ENCODE data around the gene BANP. TPM values are rescaled to one million over a fixed set of nuclear protein-coding genes. Genes with fewer than 3 reads are reported as not detected.

BANP gene
- polyA plus RNA-seq, 1 of the 3 experiments (the other 2 are of a cell fraction): 16.8 TPM

DNA sequence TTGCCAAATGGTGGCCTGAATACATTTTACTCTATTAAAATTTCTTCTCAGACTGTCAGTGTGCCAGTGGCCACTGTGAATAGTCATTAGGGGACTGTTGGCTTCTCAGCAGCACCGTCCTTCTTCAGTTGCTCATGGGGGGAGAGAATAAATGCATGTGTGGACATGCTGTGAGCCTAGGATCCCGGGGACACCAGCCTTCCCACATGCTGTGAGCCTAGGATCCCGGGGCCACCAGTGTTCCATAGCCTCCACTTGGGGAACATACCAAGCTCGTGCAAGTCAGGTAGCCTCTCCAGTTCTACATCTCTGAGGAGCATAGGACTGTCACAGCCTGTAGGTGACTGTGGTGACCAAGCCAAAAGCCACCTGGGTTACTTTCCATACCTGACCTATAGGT, 51.5 kb downstream of the BANP start:
- H2AFZ ChIP-seq (ENCODE audit: low read depth): no peak overlapping the region
- WGBS (ENCODE audit: low lambda C conversion rate): 88% methylated on average over 4 of the region's 4 CpGs
- CTCF ChIA-PET: interaction anchor here (0.7 kb wide), 1 partner anchor 224 kb away, joined by 3 read pairs; no protein-coding TSS in a partner anchor
- peaks cover 0 to 16% of the 10 kb centered on the region in 2 experiments for H3K36me3 ChIP-seq (replicated peaks in 1 of 2; ENCODE audit: control insufficient read depth in 1 of 2, insufficient read depth in 2 of 2, low read length in 1 of 2)
- peaks cover 0 to 13% of the 10 kb centered on the region in 2 experiments; a peak in 1 of 4 replicates for H3K4me1 ChIP-seq (ENCODE audit: control insufficient read depth in 1 of 2, insufficient read depth in 2 of 2, low read depth in 1 of 2, low read length in 1 of 2)
- H3K9ac ChIP-seq: no peak overlapping the region
- H3K4me3 ChIP-seq (ENCODE audit: low read depth in 2 of 2, low read length in 1 of 2): no peak overlapping the region
- POLR2A ChIA-PET: no interaction called here
- DNase-seq: no peak
- no peaks in the 10 kb centered on the region for H4K20me1 ChIP-seq (ENCODE audit: insufficient read depth)
- no peaks in the 10 kb centered on the region for H3F3A ChIP-seq (replicated peaks; ENCODE audit: insufficient read depth)
- TF ChIP-seq, protein P1, sequence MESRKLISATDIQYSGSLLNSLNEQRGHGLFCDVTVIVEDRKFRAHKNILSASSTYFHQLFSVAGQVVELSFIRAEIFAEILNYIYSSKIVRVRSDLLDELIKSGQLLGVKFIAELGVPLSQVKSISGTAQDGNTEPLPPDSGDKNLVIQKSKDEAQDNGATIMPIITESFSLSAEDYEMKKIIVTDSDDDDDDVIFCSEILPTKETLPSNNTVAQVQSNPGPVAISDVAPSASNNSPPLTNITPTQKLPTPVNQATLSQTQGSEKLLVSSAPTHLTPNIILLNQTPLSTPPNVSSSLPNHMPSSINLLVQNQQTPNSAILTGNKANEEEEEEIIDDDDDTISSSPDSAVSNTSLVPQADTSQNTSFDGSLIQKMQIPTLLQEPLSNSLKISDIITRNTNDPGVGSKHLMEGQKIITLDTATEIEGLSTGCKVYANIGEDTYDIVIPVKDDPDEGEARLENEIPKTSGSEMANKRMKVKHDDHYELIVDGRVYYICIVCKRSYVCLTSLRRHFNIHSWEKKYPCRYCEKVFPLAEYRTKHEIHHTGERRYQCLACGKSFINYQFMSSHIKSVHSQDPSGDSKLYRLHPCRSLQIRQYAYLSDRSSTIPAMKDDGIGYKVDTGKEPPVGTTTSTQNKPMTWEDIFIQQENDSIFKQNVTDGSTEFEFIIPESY (IDR thresholded peaks at IDR 0.05; ENCODE audit: borderline replicate concordance, low read depth): no peak
- no peak for TF ChIP-seq NFIC (IDR thresholded peaks at IDR 0.05; ENCODE audit: borderline replicate concordance)
- TF ChIP-seq SIN3A (IDR thresholded peaks at IDR 0.05; ENCODE audit: borderline replicate concordance, low read depth, low read length): no peak
- TF ChIP-seq, protein P2, sequence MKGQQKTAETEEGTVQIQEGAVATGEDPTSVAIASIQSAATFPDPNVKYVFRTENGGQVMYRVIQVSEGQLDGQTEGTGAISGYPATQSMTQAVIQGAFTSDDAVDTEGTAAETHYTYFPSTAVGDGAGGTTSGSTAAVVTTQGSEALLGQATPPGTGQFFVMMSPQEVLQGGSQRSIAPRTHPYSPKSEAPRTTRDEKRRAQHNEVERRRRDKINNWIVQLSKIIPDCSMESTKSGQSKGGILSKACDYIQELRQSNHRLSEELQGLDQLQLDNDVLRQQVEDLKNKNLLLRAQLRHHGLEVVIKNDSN (IDR thresholded peaks at IDR 0.05; ENCODE audit: borderline replicate concordance, low read depth): no peak
- TF ChIP-seq, protein P3, sequence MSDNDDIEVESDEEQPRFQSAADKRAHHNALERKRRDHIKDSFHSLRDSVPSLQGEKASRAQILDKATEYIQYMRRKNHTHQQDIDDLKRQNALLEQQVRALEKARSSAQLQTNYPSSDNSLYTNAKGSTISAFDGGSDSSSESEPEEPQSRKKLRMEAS (IDR thresholded peaks at IDR 0.05; ENCODE audit: low read depth): no peak
- no peak for TF ChIP-seq JUND (IDR thresholded peaks at IDR 0.05)
- TF ChIP-seq, protein P4, sequence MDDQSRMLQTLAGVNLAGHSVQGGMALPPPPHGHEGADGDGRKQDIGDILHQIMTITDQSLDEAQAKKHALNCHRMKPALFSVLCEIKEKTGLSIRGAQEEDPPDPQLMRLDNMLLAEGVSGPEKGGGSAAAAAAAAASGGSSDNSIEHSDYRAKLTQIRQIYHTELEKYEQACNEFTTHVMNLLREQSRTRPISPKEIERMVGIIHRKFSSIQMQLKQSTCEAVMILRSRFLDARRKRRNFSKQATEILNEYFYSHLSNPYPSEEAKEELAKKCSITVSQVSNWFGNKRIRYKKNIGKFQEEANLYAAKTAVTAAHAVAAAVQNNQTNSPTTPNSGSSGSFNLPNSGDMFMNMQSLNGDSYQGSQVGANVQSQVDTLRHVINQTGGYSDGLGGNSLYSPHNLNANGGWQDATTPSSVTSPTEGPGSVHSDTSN (IDR thresholded peaks at IDR 0.05): no peak
- no peak for TF ChIP-seq SMC3 (IDR thresholded peaks at IDR 0.05; ENCODE audit: low read depth, low read length)
- TF ChIP-seq EP300 (IDR thresholded peaks at IDR 0.05; ENCODE audit: borderline replicate concordance in 1 of 2, low read depth in 1 of 2, low read length in 1 of 2): no peak
- no peak for TF ChIP-seq MEF2A (IDR thresholded peaks at IDR 0.05; ENCODE audit: borderline replicate concordance, low read depth)
- TF ChIP-seq TAF1 (IDR thresholded peaks at IDR 0.05; ENCODE audit: borderline replicate concordance, low read depth, low read length): no peak
- TF ChIP-seq, protein P5, sequence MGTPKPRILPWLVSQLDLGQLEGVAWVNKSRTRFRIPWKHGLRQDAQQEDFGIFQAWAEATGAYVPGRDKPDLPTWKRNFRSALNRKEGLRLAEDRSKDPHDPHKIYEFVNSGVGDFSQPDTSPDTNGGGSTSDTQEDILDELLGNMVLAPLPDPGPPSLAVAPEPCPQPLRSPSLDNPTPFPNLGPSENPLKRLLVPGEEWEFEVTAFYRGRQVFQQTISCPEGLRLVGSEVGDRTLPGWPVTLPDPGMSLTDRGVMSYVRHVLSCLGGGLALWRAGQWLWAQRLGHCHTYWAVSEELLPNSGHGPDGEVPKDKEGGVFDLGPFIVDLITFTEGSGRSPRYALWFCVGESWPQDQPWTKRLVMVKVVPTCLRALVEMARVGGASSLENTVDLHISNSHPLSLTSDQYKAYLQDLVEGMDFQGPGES (IDR thresholded peaks at IDR 0.05; ENCODE audit: low read depth, low read length): no peak
- TF ChIP-seq ELF1 (IDR thresholded peaks at IDR 0.05): no peak
- TF ChIP-seq, protein P6, sequence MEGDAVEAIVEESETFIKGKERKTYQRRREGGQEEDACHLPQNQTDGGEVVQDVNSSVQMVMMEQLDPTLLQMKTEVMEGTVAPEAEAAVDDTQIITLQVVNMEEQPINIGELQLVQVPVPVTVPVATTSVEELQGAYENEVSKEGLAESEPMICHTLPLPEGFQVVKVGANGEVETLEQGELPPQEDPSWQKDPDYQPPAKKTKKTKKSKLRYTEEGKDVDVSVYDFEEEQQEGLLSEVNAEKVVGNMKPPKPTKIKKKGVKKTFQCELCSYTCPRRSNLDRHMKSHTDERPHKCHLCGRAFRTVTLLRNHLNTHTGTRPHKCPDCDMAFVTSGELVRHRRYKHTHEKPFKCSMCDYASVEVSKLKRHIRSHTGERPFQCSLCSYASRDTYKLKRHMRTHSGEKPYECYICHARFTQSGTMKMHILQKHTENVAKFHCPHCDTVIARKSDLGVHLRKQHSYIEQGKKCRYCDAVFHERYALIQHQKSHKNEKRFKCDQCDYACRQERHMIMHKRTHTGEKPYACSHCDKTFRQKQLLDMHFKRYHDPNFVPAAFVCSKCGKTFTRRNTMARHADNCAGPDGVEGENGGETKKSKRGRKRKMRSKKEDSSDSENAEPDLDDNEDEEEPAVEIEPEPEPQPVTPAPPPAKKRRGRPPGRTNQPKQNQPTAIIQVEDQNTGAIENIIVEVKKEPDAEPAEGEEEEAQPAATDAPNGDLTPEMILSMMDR (IDR thresholded peaks at IDR 0.05): no peak
- no peak for TF ChIP-seq FOXJ3 (CRISPR knock-in tag; IDR thresholded peaks at IDR 0.05)
- TF ChIP-seq FOXM1 (IDR thresholded peaks at IDR 0.05; ENCODE audit: low read depth): no peak
- no peak for TF ChIP-seq CHD2 (IDR thresholded peaks at IDR 0.05; ENCODE audit: low read length, partially characterized antibody)
- no peak for TF ChIP-seq EZH2phosphoT487 (IDR thresholded peaks at IDR 0.05; ENCODE audit: borderline replicate concordance, low read depth)
- TF ChIP-seq GABPA (IDR thresholded peaks at IDR 0.05; ENCODE audit: low read depth): no peak
- H3K9me3 ChIP-seq: no peaks in the 10 kb centered on the region
- no peaks in the 10 kb centered on the region for H3K79me2 ChIP-seq (ENCODE audit: insufficient read depth)
- no peaks in the 10 kb centered on the region for H3K27me3 ChIP-seq (ENCODE audit: insufficient read depth)
- no peak overlapping the region for H3K27ac ChIP-seq (ENCODE audit: low read depth in 2 of 2, low read length in 1 of 2)
- H3K9me2 ChIP-seq: no peaks in the 10 kb centered on the region
- H3K4me2 ChIP-seq: no peak overlapping the region
